NCI-H748 treated with DMSO at 0.1 percent for 48 hours (cell line): Measurements from ENCODE around the gene MRTO4.
"Not testable (repeated sequence)": the region's sequence is repeated elsewhere in the genome, so short reads cannot be mapped to it uniquely, and the experiment has no call there.

Source experiments
- DNase-seq: peaks from one replicate; lab custom pipeline; 2025; lab: John Stamatoyannopoulos, UW

The MRTO4 gene

GRCh38 chr1:19251305-19252196, at the start of gene MRTO4, which contains the start of gene EMC1:
MRTO4 (plus strand) TSS chr1:19251805; CDS start chr1:19251836, 31 bp downstream.
EMC1 (minus strand) TSS chr1:19251524; CDS start chr1:19251509, 15 bp downstream.
- DNase-seq = peak; percentile 72

- no peak for DNase-seq
Observed at GRCh38 chr1:19202396-19202795, 49.2 kb upstream of the MRTO4 start.

GRCh38 chr1:19203440-19203839, 48.2 kb upstream of the MRTO4 start:
- DNase-seq = no peak

GRCh38 chr1:19204446-19205266, 46.9 kb upstream of the MRTO4 start:
- DNase-seq = no peak

- DNase-seq = no peak
Observed at GRCh38 chr1:19205403-19205802, 46.2 kb upstream of the MRTO4 start.

GRCh38 chr1:19205845-19206244, 45.8 kb upstream of the MRTO4 start:
- no peak for DNase-seq

- DNase-seq = no peak
Observed at GRCh38 chr1:19206947-19207346, 44.7 kb upstream of the MRTO4 start.

GRCh38 chr1:19208710-19209438, 42.7 kb upstream of the MRTO4 start:
- DNase-seq = no peak

GRCh38 chr1:19209439-19209989, 42.1 kb upstream of the MRTO4 start:
- DNase-seq = no peak

- DNase-seq = peak; percentile 78
Observed at GRCh38 chr1:19209990-19210771, 41.4 kb upstream of the MRTO4 start, which contains the start of gene UBR4. UBR4 (minus strand) TSS chr1:19210266; CDS start chr1:19210248, 18 bp downstream.

- DNase-seq = no peak
Observed at GRCh38 chr1:19210772-19211549, 40.6 kb upstream of the MRTO4 start.

GRCh38 chr1:19212167-19212566, 39.4 kb upstream of the MRTO4 start:
- no peak for DNase-seq

- no peak for DNase-seq
Observed at GRCh38 chr1:19213580-19213979, 38.0 kb upstream of the MRTO4 start.

- not testable (repeated sequence) for DNase-seq
Observed at GRCh38 chr1:19216585-19216984, 35.0 kb upstream of the MRTO4 start.

GRCh38 chr1:19219451-19219850, 32.2 kb upstream of the MRTO4 start:
- DNase-seq = no peak

GRCh38 chr1:19220080-19220846, 31.3 kb upstream of the MRTO4 start:
- DNase-seq = no peak

GRCh38 chr1:19220991-19221390, 30.6 kb upstream of the MRTO4 start:
- DNase-seq = no peak

- DNase-seq = no peak
Observed at GRCh38 chr1:19222573-19222972, 29.0 kb upstream of the MRTO4 start.
